ENCODE measurements around the gene CPLX3.

CPLX3 gene

DNA sequence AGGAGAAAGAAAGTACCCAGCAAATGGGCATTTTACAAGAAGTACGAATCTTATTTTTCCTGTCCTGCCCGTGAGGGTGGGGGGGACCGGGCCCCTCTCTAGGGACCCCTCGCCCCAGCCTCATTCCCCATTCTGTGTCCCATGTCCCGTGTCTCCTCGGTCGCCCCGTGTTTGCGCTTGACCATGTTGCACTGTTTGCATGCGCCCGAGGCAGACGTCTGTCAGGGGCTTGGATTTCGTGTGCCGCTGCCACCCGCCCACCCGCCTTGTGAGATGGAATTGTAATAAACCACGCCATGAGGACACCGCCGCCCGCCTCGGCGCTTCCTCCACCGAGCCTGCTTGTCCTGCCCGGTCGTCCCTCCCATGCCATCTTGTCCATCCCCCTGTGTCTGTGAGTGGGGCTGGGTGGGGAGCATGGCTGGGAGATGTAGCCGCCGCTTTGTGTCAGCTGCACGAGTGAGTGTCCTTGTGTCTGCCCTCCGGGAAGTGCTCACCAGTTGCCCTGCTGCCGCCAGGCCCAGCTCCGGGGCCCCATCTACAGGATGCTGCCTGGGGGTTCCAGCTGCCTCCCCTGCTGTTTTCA lies 23.5 kb upstream of the CPLX3 start:
- DNase-seq (ENCODE audit: low spot score) = no peak

DNA sequence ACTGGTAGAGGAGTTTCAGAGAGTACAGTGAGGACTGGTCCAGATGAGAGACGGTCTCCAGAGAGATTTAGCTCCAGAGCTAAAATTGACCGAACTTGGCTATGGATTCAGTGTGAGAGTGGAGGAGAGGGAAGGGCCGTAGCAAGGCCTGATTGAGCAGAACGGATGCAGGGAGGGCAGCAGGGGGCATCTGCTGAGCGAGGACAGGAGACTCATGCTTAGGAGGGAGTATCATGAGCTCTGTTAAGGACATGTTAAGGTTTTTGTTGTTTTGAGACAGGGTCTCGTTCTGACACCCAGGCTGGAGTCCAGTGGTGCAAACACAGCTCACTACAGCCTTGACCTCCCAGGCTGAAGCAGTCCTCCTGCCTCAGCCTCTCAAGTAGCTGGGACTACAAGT lies 21.5 kb upstream of the CPLX3 start:
- DNase-seq (ENCODE audit: low spot score) = no peak

DNA sequence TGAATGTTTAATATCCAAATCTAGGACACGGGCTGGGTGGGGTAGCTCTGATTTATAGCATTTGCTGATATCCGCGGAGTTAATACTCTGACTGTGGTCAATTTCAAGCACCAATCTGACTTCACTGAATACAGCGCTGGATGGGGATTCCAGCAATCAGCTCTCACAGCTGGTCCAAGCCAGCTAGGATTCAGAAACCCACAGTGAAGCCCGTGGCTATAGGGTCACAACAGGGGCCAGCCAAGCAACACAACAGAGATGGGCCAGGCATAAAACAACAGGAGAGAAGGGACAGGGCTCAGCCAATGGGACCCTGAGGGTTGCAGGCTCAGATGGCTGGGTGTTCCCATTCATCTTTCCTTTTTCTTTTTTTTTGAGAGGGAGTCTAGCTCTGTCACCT lies 19.1 kb upstream of the CPLX3 start:
- no peak for DNase-seq (ENCODE audit: low spot score)

DNA sequence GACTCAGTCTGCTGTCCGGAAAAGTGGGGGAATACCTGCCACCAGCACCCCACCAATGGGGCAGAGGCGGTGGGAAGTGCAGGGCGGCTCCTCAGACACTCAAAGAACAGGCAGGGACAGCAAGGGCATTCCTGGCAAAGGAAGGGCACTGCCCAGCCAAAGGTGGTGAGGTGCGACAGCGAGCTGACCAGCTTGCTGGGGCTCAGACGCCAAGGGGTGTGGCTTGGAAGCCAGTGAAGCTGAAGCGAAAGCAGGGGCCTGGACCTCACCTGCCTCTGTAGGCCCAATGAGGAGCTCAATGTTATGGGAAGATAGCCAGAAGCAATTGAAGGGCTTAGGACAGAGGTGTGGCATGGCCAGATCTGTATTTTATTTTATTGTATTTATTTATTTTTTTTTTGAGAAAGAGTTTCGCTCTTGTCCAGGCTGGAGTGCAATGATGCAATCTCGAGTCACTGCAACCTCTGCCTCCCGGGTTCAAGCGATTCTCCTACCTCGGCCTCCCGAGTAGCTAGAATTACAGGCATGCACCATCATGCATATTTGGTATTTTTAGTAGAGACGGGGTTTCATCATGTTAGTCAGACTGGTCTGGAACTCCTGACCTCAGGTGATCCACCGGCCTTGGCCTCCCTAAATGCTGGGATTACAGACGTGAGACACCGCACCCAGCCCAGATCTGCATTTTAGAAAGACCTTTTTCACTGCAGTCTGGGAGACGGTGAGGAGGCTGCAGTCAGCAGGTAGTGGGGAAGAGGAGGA lies 18.2 kb upstream of the CPLX3 start:
- DNase-seq (ENCODE audit: low spot score) = no peak

DNA sequence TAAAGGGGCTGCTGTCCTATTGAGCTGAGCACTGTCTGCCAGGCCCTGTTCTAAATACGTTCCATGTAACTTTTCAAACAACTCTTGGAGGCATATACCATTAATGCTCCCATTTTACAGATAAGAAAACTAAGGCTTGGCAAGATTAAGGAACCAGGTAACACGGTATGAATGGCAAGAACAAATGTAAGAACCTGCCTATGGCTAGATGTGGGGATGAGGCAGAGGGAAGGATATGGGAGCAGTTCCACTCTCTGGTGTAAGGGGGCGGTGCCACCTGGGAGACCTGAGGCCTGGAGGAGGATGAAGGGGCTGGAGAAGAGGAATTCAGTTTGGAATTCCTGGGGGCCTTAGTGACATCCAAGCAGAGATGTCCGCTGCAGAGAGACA lies 17.6 kb upstream of the CPLX3 start:
- DNase-seq (ENCODE audit: low spot score) = no peak

DNA sequence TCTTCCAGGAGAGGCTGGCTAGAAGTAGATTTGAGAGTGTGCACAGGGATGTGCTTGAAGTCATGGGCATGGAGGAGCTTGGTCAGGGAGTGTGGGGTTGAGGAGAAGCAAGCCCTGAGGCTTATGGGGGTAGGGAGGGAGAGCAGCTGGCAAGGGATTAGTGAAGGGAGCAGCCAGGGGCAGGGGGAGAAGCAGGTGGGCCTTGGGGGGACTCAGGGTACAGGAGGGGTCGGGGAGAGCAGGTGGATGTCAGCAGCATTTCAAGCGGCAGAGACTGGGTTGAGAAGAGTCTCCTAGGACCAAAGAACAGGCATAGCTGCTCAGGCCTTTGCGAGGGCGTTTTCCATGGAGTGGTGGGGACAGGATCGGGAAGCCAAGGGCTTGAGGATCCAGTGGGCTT lies 17.2 kb upstream of the CPLX3 start:
- DNase-seq (ENCODE audit: low spot score) = no peak

DNA sequence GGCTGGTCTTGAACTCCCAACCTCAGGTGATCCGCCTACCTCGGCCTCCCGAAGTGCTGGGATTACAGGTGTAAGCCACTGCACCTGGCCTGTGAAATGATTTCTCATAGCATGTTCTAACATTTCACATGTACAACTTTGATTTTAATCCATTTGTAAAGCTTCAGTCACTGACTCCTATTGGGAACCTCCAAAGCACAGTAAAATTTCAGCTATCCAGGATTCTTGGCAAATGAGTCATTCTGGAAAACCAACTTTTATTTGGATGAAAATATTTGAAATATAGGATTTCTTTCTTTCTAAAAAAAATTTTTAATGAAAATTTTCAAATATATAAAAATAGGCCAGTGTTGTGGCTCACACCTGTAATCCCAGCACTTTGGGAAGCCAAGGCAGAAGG lies 16.5 kb upstream of the CPLX3 start:
- DNase-seq (ENCODE audit: low spot score) = no peak

DNA sequence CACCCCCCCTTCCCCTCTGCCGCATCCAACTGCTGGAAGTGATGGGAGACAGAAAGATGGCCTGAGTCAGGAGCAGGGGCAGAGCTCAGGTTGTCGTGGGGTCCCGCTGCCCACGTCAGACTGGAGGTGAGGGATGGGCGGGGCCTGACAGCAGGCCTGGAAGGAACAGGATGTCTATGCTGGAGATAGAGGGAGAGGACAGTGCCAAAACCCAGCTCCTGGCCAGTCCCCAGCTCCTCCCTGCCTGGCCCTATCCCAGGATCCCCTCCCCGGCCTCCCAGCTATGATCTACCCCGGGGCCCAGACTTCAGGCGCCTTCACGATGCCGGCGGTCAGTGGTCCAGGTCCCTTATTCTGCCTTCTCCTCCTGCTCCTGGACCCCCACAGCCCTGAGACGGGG lies 13.9 kb upstream of the CPLX3 start, which contains the start of gene LMAN1L:
Gene LMAN1L (plus strand): TSS at position 303 of the 400 bp plus-strand sequence. CDS start 20 bp downstream, at position 323.
- no peak for DNase-seq (ENCODE audit: low spot score)

DNA sequence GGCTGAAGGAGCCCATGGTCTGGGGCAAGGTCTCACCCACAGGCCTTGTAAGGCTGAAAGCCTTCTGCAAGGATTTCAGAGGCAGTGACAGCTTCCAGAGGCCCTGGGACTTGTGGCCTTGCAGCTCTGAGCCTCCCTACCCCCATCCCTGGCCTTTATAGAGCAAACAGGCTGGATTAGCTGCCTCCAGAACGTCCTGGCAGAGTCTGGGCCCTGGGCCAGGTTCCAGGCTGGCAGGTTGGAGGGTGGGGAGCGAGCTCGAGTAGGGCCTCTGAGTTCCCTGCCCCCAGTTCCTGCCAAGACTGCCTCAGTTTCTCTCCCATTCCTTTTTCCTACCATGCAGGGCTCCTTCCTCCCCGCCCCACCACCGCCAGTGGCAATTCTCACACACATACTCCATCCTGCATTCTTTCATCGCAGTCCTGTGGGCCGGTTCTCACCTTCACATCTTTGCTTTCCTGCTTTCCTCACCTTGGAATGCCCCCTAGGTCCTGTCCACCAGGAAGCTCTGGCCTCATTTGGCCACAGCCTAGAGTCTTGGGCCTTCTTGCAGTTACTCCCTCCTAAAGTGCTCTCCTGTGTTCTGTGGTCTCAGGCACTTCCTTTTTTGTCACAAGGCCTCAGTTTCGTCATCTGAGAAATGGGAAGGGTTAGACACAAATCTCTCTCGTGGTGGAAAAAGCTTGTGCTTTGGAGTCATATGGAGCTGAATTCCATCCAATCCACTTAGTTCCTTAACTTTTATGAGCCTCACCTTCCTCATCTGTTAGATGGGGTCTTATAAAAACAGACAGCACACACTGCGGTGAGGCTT lies 11.1 kb upstream of the CPLX3 start:
- DNase-seq (ENCODE audit: low spot score) = no peak

DNA sequence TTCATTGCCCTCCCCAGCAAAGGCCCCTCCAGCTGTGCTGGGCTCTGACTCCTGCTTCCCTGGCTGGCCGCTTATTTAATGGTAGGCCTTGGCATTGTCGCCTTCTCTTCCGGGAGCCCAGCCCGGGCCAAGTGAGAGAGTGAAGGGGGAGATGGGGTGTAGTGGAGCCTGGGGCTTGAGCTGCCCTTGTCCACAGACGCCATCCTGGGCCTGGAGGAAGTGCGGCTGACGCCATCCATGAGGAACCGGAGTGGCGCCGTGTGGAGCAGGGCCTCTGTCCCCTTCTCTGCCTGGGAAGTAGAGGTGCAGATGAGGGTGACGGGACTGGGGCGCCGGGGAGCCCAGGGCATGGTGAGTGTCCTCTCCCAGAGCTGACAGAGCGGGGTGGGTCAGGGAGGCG lies 10.5 kb upstream of the CPLX3 start:
- no peak for DNase-seq (ENCODE audit: low spot score)

DNA sequence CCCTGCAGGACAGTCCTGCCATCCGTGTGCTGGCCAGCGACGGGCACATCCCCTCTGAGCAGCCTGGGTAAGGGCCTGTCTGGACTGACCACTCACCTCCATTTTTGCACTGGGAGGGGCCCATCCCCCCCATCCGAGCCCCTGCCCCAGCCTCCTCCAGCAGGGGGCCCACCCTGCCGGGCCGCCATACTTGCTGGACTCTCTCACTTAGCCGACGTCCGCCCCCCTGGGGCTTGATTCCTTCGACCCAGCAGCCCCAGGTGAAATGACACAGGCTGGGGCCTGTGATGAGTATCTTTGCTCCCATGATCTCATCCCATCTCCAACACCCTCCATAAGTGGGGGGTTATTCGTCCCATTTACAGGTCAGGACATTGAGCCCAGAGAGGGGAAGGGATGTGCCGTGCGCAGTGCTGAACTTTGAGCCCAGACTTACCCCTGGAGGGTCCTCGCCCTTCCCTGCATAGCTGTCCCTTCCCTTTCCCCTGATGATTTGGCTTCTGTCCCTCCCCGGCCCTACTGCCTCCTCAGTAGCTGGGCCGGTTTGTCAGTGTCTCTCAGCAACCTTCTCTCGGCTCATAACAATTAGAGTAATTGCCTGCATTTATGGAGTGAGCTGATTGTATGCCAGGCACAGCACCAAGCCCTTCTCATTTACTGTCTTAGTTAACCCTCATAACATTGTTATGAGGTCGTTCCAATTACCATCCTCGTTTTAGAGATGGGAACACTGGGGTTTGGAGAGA lies 9.6 kb upstream of the CPLX3 start:
- DNase-seq (ENCODE audit: low spot score) = no peak

DNA sequence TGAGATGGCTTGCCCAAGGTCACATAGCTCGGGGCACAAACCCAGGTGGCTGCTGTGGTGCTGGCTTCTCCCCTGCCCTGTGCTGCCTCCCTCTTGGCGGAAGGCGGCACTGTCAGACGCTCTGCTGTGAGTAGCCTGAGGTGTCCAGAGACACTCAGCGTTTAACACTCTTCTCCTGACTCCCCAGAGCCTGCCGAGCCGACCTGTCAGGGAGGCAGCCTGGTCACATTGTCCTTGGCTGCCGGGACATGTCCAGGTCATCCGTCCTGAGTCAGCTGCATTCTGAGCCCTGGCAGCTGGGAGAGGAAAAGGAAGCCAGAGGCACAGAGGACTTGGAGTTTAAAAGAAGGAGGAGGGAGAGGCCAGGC lies 9.1 kb upstream of the CPLX3 start:
- no peak for DNase-seq (ENCODE audit: low spot score)

DNA sequence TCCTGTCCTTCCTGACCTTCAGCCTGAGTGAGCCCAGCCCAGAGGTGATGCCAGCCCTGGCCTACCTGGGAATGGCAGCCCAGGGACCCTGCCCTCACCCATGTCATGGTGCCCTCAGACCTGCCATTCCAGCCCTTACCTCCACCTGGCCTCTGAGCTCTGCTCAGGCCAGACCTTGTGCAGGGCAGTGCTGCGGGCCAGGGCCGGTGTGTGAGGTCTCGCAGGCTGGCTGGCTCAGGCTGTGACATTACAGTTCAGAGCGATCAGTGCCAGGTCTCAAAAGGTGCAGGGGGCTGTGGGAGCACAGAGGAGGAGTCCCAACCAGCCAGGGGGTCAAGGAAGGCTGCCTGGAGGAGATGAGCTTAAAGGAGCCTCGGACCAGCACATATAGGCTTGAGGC lies 6.4 kb upstream of the CPLX3 start:
- DNase-seq (ENCODE audit: low spot score) = no peak

DNA sequence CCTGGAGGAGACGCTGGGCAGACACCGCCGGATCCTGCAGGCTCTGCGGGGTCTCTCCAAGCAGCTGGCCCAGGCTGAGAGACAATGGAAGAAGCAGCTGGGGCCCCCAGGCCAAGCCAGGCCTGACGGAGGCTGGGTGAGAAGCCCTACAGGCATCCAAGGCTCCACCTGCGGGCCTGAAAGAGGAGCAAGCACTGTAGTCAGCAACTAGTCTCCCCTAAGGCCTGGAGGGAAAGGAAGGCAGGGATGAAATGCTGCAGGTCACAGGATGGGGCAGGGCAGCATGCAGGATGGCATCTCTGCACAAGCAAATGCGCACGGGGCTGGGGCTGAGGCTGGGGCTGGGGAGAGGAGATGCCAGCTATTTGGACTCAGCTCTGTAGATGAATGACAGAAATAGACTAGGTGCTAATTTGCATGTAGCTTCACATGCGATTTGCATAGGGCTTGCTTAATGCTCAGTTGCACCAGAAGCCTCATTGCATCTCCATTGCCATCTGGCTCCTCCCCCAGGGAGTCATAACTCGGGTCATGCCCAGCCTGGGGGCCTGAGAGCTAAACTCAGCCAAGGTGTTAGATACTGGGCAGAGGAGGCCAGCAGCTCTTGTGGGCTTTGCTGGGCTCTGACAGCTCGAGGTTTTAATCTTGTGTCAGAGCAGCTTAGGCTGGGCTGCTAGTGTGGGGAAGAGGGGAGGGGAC lies 5.2 kb upstream of the CPLX3 start:
- DNase-seq (ENCODE audit: low spot score) = no peak

DNA sequence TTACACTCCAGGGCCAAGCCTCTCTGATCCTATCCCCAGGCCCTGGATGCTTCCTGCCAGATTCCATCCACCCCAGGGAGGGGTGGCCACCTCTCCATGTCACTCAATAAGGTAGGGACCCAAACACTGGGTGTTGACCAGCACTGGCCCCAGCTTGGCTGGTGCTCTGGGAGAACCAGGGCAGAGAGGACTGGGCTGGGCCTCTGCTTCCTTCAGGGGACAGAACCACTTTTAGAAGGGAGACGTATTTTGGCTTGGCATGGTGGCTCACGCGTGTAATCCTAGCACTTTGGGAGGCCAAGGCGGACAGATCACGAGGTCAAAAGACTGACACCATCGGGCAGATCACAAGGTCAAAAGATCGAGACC lies 4.7 kb upstream of the CPLX3 start:
- no peak for DNase-seq (ENCODE audit: low spot score)

DNA sequence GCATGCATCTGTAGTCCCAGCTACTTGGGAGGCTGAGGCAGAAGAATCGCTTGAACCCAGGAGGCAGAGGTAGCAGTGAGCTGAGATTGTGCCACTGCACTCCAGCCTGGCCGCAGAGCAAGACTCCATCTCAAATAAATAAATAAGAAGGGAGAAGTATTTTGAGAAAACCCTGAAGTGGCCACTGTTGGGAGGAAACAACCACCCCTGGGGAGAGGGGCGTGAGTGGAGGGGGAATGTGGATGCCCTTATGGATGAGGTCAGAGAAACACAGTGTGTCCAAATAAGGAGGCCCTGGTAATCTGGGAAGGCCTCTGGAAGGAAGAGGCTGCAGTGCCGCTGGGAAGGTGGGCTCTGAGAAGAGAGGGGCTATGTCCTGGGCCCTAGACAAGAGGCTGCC lies 4.2 kb upstream of the CPLX3 start:
- DNase-seq (ENCODE audit: low spot score) = no peak

DNA sequence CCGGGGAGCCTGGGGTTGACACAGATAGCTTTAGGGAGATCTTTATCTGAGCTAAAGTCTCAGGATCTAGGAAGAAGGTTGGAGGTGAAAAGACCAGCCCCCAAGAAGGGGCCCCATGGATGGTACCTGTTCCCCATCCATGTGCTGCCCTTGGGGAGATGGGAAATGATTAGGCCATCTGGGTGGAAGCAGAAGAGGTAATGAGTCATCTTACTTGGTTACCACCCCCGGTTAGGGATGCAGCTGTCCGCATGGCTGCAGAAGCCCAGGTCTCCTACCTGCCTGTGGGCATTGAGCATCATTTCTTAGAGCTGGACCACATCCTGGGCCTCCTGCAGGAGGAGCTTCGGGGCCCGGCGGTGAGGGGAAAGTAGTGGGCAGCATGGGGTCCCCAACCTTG lies 3.1 kb upstream of the CPLX3 start:
- no peak for DNase-seq (ENCODE audit: low spot score)

DNA sequence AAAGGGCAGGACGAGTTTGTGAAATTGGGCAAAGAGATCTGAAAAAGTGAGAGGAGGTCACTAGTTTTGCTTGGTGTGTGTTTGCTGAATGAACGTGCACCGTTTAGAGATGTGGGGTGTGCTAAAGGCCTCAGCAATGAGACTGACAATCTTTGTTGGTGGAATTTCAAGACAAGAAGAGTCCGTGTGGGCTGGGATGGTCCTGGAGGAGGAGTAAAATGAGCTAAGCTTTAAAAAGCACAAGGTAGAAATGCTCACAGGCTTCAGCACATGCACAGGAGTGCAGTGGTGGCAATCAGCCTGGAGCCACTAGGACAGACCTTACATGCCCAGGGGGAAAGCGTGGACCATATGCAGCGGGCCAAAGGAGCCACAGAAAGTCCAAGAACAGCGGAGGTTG lies 1.5 kb upstream of the CPLX3 start:
- no peak for DNase-seq (ENCODE audit: low spot score)

DNA sequence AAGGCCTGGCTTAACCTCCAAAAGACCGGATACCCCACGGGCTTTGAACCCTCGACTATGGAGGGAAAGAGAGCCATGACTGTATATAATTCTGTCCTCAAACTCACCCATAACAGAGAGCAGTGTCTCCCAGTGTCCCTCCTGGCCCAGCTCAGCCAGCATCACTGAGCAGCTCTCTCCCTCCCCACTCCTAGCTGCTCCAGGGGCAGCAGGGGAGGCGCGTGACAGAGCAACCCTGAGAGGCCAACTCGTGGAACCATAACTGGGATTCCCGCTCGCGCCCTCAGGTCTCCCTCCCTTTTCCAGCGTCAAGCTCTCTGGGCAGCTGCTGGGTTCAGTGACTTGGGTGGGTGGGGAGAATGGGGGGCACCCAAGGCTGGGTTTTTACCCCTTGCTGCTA lies 561 bp upstream of the CPLX3 start:
- no peak for DNase-seq (ENCODE audit: low spot score)

DNA sequence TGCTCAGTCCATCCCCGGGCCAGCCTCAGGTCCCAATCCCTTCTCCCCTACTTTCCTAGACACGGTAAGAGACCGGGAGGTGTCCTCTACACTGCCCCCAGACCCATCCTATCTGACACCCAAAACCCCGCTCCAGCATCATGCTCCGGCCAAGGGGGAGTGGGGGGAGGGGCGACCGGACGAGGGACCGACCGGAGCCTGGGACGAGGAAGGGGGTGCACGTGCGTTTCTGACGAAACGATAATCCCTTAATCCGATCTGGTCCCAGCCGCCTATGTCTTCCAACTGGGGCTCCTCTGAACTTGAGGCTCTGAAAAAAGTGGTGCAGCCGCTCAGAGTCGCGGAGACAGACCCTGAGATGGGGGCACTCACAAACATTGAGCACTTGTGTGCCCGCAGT lies 494 bp downstream of the CPLX3 start:
- no peak for DNase-seq (ENCODE audit: low spot score)

DNA sequence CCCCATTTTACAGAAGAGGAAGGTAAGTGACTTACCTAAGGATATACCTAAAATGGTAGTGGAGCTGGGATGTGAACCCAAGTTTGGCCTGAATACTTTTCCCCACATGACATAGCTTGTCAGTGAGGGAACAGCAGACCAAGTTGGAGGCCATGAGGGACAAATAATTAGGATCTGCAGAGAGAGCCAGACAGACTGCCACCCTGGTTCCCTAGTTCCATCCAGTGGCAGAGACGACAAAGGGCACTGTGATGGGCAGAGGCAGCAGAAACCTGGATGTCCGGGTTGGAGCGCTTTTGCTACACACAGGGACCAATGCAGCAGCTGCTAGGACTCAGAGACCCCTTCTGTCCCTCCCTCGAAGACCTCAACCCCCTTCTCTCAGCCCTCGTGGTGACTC lies 1.2 kb downstream of the CPLX3 start:
- no peak for DNase-seq (ENCODE audit: low spot score)

DNA sequence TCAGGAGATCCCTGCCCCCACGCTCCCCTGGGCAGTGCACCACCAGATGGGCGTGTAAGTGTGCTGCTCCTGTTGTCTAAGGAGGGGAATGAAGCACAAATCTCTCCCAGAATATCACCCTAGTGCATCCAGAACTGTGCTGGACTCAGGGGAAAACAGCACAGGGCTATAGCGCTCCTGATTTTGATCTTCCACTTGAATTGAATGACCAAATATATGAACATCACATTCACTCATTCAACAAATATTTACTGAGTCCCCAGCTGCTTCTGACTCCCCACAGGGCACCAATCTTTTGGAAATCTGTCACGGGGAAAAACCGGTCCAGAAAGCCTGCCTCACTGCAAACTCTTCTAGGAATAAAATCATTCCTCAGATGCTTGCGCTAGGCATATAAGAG lies 2.4 kb downstream of the CPLX3 start:
- DNase-seq (ENCODE audit: low spot score) = no peak

Data from RKO (cell line).